HT1080 (cell line): Measurements from ENCODE around the gene PRDM16. TPM values are rescaled to one million over a fixed set of nuclear protein-coding genes. Genes with fewer than 3 reads are reported as not detected.

Experiments used
- DNase-seq: peaks from one replicate; pipeline ENCODE4 v3.0.0-alpha.2; 2015; ENCODE audit warnings: low read depth
- polyA plus RNA-seq, 2 experiments: library from polyadenylated mRNA; depleted of rRNA; stranded (reverse); fragments of >200 nt; gene quantifications; 2 replicates each; pipeline ENCODE4 v1.2.3, GENCODE V29; 2015
- total RNA-seq: library from RNA; depleted of rRNA; stranded (reverse); fragments of >200 nt; shearing (Covaris generic); gene quantifications from 2 replicates; pipeline ENCODE4 v1.2.3, GENCODE V29; 2014; rRNA removed

The PRDM16 gene
- total RNA-seq, result 0.20 TPM in 1 of 2 replicates, not detected in the other
- not detected in 2 replicates for polyA plus RNA-seq (2015; cell fraction: cytosol; rRNA removed)
- not detected in 2 replicates for polyA plus RNA-seq (2015; cell fraction: nucleus; rRNA removed)

DNA sequence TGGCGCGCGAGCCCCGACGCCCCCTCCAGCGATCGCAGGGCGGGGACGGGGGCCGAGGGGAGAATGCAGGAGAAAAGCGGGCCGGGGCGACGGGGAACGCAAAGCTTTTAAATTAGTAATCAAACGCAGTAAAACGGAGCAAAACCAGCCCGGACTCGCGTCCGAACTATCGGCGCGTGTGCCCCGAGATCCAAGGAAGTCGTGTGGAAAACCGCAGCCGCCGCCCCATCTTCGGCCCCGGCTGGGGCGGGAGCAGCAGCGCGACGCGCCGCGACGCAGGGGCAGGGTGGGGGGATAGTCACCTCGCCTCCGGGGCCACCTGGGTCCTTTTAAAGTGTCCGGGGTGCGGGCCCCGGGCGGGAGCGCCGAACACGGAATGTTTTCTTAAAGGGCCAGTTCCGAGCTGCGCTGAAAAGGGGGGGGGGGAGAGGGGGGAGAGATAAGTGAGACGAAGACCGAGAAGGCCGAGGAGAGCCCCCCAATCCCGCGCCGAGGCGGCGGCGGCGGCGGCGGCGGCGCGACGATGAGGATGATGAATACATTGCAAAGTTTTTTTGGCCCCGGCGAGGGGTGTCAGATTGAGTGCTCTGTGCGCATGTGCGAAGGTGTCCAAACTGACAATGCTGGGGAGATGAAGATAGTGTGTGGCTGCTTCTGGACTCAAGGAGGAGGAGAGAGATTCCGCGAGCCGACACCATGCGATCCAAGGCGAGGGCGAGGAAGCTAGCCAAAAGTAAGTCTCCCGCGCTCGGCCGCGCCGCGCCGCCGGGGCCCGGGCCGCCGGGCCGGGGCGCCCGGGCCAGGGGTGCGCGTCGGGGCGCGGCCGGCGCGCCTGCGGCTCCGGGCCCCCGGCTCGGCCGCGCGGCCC, at the start of gene PRDM16:
PRDM16 (plus strand) TSS at position 640 of the 868 bp plus-strand sequence; CDS start at position 697, 57 bp downstream.
- DNase-seq, result no peak

DNA sequence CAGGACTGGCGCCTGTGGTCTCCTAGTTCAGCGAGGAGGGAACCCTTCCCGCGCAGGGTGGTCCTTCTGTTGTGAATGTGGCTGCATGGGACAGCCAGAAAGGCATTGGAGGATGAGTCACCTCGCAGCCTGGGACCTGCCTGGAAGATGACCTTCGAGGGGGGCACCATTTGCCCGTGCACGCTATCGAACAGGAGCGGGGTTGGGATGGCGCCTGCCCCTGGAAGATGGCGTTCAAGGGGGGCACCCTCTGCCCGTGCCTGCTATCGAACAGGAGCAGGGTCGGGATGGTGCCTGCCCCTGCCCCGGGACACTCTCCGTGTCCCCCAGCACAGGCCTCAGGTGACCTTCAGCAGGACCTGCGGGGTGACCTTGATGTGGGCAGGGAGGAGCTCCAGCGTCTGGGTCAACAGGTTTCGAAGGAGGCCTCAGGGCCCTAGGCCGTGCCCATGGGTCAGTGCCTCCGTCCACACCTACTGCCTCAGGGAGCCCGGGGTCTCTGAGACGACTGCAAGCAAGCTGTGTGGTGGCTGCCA, 49.4 kb upstream of the PRDM16 start:
- DNase-seq, result no peak

DNA sequence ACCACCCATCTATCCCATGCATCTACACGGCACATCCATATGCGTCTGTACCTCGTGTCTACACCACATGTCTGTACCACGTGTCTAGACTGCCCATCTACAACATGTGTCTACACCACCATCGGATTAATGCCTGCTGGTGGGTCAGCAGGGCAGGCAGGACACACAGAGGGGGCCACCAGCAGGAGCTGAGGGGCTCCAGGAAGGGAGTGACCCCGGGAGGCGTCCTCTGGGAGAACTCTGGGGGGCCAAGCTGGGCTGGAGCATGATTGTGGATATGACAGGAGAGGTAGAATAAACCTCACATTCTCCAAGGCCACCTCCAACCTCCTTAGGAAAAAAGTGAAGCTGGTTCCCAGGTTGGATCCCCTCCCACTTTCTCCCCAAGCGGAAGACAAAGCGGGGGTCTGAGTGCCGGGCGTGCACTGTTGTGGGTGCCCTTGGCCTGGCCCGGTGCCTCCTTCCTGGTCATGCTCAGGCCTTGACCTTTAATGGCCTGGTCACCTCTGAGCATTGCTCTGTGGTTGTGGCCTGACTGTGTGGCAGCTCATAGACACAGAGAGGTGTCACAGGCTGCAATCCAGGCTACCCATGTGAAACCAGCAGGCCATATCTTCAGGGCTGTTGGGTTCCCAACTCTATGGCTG, 48.6 kb upstream of the PRDM16 start:
- DNase-seq, result no peak

DNA sequence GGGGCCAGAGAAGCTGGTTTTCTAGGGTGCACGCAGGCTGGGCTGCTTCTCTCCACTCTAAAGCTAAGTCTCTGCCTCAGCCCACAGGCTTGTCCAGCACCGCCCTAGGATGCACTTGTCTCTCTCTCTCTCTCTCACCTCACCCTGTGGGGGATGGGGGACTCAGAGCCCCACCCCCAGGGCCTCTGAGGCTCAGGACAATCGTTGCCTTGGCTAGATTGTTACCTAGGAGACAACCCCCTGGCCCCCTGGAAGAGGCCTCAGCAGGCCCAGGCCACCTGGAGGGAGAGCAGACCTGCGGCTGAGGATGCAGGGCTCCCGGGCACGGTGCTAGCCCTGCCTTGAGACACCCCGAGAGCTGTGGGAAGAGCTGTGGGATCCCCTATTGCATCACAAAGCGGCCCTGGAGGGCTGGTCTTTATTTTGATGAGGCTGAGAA, 47.8 kb upstream of the PRDM16 start, which contains the start of gene ACTRT2:
ACTRT2 (plus strand) TSS at position 235 of the 439 bp plus-strand sequence. CDS start 220 bp downstream, outside the sequence.
- no peak for DNase-seq

DNA sequence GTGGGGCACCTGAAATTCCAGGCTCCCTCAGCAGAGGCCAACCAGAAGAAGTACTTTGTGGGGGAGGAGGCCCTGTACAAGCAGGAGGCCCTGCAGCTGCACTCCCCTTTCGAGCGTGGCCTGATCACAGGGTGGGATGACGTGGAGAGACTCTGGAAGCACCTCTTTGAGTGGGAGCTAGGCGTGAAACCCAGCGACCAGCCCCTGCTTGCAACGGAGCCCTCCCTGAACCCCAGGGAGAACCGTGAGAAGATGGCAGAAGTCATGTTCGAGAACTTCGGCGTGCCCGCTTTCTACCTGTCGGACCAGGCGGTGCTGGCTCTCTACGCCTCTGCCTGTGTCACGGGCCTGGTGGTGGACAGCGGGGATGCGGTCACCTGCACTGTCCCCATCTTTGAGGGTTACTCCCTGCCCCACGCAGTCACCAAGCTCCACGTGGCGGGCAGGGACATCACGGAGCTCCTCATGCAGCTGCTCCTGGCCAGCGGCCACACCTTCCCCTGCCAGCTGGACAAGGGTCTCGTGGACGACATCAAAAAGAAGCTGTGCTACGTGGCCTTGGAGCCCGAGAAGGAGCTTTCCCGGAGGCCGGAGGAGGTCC, 47.1 kb upstream of the PRDM16 start:
- no peak for DNase-seq

DNA sequence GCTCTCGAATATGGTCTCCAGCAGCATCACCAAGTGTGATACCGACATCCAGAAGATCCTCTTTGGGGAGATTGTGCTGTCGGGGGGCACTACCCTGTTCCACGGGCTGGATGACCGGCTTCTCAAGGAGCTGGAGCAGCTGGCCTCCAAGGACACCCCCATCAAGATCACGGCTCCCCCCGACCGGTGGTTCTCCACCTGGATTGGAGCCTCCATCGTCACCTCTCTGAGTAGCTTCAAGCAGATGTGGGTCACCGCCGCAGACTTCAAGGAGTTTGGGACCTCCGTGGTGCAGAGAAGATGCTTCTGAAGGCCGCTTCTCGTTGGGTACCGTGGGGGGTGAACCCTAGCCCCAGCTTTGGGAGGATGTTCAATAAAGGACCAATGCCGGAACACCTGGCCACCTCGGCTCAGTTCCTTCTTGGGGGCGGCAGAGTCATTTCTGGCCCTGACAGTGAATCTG, 46.5 kb upstream of the PRDM16 start:
- no peak for DNase-seq

DNA sequence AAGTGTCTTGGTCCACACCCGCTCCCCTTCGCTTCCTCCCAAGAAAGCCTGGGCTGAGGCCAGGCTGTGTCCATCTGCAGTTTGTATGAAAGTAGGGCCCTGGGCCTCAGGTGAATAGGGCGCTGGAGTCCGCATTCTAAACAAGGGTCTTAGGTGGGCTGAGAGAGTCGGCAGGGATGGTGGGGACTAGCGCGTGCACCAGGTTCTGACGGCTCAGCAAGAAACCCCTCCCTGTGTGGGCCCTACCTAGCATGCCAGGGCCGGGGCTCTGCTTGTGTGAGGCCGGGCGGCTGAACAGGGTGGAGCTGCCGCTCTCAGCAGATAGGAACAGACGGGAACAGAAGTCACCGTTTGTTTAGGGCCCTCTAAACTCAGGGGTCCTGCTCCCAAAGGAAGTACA, 46.0 kb upstream of the PRDM16 start:
- DNase-seq, result no peak

DNA sequence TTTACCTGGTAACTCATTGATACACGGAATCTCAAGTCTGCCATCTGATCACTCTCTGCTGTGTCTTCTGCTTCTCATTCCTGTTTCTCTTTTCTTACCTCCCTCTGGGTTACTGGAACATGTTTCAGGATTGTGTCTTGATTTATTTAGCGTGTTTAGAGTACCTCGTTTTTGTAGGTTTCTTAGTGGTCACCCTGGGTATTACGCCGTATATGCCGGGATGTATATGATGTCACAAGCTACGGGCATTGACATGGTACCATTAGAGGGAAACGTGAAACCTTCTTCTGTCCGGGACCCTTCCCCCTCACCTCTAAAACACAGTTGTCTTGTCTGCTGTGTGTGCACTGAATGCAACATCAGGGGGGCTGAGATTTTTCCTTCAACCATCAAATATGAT, 45.0 kb upstream of the PRDM16 start:
- DNase-seq, result no peak

DNA sequence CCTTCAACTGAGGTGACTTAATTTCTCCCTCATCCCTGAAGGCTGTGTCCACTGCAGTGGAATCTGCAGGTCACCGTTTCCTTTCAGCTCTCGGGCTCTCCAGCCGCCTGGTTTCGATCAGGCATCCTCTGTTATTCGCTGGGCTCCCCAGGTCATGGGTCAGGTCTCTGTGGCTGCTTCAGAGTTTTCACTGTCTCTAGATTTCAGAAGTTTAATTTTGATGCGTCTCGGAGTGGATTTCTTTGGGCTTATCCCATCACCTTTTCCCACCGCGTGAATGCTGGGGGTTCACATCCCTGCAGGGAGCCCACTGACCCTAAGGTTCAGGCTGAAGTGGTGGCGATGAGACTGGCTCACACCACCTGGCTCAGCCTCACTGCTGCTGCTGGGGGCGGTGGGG, 44.4 kb upstream of the PRDM16 start:
- DNase-seq, result no peak

DNA sequence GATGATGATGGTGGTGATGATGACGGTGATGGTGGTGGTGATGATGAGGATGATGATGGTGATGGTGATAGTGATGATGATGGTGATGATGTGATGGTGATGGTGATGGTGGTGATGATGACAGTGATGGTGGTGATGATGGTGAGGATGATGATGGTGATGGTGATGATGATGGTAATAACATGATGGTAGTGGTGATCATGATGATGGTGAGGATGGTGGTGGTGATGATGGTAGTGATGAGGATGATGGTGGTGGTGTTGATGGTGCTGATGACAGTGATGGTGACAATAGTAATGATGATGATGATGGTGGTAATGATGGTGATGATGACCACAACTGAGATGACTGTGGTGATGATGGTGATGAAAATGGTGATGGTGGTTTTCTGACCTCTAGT, 42.9 kb upstream of the PRDM16 start:
- no peak for DNase-seq

DNA sequence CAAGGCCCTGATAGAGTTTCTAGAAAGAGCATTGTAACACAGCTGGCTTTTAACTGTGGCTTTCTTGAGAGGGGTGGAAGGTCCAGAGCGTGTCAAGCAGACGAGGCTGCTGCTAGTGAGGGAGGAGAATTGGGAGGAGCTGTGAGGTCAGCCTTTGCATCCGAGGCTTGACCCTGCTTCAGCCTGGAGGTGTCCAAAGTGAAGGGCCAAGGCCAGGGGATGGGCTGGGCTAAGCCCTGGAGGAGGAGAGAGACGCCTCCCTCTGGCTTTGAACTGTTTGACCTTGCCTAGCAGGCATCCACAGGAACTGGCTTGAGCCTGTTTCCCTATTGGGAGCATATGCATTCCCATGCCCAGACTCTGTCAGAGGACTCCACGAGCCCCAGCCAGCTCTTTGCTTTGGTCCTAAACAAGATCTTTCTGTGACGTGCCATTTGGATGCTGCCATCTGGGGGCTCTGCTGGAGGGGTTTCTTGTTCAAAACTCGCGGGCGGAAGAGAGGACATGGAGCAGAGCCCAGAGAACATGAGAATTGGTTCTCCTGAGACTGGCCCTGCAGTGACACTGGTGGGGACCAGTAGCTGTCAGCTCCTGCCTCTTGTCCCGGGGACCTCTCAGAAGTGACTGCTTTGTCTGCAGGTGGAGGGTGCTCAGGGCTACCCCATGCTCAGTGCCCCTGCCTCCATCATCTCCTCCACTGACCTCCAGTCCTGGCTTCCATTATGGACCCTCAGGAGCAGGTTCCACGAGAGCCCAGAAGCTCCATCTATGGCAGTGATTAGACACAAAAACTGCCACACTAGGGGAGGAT, 42.2 kb upstream of the PRDM16 start:
- no peak for DNase-seq

DNA sequence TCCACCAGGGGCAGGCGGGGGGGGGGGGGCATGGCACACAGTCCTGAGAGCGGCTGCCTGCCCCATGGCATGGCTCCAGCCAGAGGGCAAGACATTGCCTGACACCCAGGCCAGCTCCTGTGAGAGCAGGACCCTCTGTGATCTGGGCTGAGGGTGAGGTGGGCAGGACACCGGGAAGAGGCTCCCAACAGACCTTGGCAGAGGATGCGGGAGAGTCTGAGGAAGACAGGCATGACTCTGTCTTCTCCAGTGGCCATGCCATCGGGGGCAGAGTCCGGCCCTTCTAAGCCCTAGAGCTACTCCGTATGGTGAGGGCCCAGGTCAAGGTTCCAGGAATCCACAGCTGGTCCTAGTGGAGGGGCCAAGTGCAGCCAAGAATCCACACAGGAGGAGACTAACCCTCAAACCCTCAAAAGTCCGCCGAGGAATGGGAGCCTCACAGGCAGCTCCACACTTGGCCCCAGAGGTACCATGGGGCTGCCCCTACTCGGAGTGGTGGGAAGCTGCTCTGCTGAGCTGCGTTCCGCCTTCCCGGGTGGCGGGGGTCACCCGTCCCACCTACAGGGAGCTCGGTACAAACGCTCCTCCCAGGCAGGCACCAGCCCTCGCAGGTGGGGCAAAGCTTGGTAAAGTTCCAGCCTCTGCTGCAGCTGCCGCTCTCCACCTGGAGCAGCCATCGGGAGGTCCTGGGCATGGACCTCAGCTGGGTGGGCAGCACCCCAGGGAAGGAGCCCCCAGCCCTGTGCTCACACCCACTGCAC, 41.2 kb upstream of the PRDM16 start:
- DNase-seq, result no peak

DNA sequence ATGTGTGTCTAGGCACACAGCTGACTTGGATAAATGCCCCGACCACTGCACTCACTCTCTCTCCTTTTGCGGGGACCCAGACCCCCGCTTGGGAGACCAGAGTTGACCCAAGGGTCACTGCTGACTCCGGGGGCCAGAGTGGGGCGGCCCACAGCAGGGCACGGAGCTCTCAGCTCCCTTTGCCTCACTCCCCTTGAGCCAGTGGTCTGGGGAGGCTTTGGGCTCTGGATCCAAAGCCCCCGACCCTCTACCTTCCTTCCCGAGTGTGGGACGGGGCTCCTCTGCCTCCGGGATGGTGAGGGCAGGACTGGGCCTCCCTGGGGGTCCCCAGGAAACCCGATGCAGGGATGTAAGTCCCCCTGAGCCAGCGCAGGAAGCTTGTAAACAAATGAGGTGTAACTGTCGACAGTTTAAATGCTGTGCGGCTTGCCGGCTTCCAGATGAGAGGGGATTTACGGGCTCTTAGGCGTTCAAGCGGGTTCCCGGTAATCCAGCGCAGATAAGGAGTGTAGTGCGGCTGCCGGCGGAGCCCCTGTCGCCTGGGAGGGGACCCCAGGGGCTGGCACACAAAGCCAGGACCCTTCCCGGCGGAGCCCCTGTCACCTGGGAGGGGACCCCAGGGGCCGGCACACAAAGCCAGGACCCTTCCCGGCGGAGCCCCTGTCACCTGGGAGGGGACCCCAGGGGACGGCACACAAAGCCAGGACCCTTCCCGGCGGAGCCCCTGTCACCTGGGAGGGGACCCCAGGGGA, 40.3 kb upstream of the PRDM16 start:
- DNase-seq, result no peak

DNA sequence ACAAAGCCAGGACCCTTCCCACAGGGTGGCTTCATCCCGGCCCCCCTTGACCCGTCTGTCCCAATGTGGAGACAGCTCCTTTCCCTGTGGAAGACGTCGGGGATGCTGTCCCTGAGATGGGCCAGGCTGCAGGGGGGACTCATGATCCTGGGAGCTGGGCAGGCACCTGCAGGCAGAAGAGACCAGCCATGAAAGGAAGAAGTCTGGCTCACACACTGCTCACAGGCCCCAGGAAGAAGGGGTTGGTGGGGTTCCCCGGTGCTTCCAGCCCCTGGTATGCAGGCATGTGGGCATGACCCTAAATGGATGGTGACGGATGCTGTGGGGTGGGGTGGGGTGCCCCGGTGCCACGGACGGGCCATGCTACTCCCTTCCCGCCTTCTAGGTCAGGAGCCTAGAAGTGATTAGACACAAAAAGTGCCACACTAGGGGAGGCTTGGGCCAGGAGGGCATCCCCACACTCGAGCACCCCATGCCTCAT, 39.5 kb upstream of the PRDM16 start:
- no peak for DNase-seq

DNA sequence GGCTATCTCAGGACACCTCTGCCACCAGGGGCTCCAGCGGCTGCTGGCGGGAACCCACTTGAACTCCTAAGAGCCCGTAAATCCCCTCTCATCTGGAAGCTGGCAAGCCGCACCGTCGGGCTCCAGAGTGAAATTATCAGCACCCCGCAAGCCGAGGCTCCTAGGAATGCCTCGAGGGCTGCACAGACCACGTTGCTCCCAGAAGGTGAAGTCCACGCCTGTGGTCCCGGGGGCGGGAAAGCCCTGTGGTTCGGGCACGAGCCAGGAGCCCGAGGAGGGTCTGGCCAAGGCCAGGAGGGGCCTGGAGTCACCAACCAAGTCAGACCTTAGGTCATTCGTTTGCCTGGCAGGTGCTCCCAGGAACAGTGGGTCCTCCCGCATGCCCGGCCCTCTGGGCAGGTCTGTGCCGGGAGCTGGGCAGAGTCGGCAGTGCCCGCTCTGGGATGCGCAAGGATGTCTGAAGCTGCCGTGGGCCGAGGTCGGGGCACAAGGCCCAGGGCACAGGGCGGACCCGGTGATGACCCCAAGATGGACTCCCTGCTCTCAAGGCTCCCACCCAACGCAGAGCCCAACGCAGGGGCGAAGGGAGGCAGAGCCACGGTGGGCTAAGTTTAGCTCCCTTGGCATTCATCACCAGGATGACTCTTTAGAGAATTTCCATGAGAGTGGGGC, 38.9 kb upstream of the PRDM16 start:
- no peak for DNase-seq

DNA sequence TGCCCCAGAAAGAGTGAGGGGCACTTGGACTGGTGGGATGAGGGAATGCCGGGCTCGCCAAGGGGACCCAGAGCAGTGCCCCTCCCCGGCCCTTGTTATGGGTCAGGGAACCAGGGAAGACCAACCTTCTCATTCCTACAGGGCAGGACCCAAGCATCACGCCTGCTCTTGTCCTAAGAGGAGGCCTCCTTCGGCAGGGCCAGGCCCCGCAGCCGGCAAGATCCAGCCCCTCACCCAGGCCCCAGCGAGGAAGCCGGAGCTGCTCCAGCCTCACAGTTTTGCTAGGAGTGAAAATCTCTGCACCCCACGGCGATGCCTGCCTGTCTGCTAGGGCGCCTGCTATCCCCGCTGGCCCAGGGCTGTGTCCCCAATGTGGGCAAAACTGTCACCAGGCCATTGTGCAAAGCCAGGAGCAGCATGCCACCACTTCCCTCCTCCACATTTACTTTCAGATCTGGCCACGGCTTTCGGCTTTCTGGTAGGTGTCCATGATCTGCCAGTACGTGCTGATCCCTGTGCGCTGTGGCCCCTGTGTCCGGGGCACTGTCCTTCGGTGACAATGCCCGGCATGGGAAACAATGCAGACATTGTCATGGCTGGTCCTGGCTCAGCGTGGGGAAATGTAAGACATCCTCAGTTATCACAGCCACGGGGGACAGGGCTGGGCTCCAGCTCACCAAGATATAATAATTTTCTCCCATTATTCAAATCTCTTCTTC, 38.2 kb upstream of the PRDM16 start:
- no peak for DNase-seq

DNA sequence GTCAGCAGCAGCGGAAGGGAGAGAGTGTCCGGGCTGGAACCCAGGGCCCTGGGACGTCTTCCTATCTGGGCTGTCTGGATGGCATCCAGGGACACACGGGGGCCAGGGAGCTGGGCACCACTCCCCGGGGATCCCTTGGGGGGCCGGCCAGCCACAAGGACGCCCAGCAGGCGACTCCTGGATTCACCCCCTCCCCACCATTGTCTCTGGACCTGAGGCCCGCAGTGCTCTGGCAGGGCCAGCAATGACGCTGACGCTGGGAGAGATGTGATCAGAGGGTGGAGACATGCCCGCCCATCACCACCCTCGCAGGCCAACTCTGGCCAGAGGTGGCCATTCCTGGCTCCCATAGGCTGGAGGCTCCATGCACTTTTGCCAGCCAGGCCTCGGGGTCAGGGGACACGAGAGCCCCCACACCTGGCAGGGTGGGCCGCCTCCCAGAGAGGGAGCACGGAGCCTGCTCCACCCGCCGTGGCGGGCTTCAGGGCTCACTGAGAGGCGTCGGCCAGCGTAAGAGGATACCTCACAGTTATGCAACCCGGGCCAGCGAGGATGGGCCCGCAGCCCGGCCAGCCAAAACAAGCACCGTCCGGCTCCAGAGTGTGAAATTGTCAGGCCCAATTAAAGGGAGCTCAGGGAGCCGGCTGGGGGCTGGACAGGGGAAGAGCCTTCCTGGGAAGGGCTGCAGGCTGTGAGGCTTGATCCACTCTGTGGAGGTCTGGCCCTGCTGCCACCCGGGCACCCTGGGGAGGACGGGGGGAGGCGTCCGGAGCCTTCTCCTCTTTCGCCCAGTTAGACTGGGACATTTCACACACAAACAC, 37.4 kb upstream of the PRDM16 start:
- no peak for DNase-seq
